Activated T-cell treated with anti-CD3 and anti-CD28 coated beads, Interleukin-2, amount 50 U/mL, for 72 hours (primary cell): ENCODE data around the gene SPACA7. TPM values are rescaled to one million over a fixed set of nuclear protein-coding genes. Genes with fewer than 3 reads are reported as not detected.
"Not testable (repeated sequence)": the region's sequence is repeated elsewhere in the genome, so short reads cannot be mapped to it uniquely, and the experiment has no call there.

Source experiments
- ATAC-seq, 2 donors: fragments of 150-1000 bp; cut with Tn5 transposase; replicated peaks in 1 of 2; 2 replicates each; pipeline ENCODE4 v1.10.0; 2021; ENCODE audit warnings: moderate library complexity in 2 of 2, mild to moderate bottlenecking in 1 of 2
- DNase-seq, 2 donors: peaks; one replicate each; pipeline ENCODE4 v3.0.0; 2021 to 2022; ENCODE audit warnings: mixed read lengths in 1 of 2
- H3K27ac Mint-ChIP-seq: one replicate; pipeline ENCODE4 v1.8.0; 2022; ENCODE audit warnings: mild to moderate bottlenecking, moderate library complexity, mixed read lengths
- H3K27me3 Mint-ChIP-seq: one replicate; pipeline ENCODE4 v1.8.0; 2022; ENCODE audit warnings: low read depth, mixed read lengths
- H3K36me3 Mint-ChIP-seq, 2 donors: one replicate each; pipeline ENCODE4 v1.8.0; 2022; ENCODE audit warnings: mixed read lengths in 2 of 2, mild to moderate bottlenecking in 1 of 2; ENCODE audit not compliant: insufficient read depth in 2 of 2
- H3K4me1 Mint-ChIP-seq: one replicate; pipeline ENCODE4 v1.8.0; 2022; ENCODE audit warnings: low read depth, mixed read lengths
- H3K4me3 Mint-ChIP-seq, 2 donors: one replicate each; pipeline ENCODE4 v1.8.0; 2022; ENCODE audit warnings: mild to moderate bottlenecking in 2 of 2, mixed read lengths in 2 of 2, moderate library complexity in 2 of 2
- H3K9me3 Mint-ChIP-seq, 2 donors: one replicate each; pipeline ENCODE4 v1.8.0; 2022; ENCODE audit warnings: mixed read lengths in 2 of 2
- total RNA-seq, 2 donors: library from RNA; stranded (reverse); gene quantifications; one replicate each; pipeline ENCODE4 v1.2.3, GENCODE V29; 2022

Gene SPACA7
- total RNA-seq, 2 donors from 2014 or later, result not detected

DNA sequence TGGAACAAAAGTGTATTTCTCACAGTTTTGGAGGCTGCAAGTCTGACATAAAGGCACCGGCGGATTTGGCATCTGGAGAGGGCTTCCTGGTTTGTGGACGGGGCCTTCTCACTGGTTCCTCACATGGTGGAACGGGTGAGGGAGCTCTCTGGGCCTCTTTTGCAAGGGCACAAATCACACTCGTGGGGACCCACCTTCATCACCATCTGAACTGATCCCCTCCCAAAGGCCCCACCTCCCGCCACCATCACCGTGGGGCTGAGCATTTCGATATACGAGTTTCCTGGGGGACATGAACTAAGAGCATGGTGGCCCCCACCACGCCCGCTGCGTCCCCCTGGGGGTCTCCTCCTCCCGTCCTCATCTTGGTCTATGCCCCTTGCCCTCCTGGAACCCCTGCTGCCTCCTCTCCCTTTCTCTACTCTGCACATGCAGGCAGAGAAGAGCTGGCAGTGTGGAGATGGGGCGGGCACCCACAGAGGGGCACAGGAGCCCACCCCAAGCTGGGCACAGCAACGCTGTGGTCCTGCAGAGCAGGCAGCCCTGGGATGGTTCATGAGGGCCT lies 20.8 kb upstream of the SPACA7 start:
- H3K36me3 Mint-ChIP-seq, result no peaks in the 10 kb centered on the region
- H3K4me1 Mint-ChIP-seq, result no peaks in the 10 kb centered on the region
- no peak overlapping the region for H3K27ac Mint-ChIP-seq
- no peak for ATAC-seq
- peaks cover 8 to 9% of the 10 kb centered on the region in 2 donors for H3K9me3 Mint-ChIP-seq
- no peak overlapping the region for H3K4me3 Mint-ChIP-seq
- no peaks in the 10 kb centered on the region for H3K27me3 Mint-ChIP-seq
- no peak for DNase-seq

DNA sequence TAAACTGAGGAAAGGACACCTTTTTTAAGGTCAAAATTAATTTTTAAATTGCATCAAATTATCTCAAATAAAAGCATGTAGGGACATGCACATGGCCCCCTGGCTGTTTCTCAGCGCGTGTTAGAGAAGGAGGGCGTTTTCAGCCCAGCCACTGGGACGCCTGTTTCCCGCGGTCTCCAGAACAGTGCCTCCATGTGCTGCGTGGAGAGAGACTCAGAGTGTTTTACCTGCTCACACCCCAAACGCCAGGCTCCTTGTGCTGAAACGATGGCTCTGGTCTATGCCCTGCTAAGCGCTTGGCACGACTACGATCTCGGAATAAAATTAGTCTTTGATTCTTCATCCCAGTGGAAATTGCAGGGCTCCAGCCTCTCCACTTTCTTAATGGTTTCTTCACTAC lies 20.0 kb upstream of the SPACA7 start:
- H3K9me3 Mint-ChIP-seq, result peaks cover 8 to 9% of the 10 kb centered on the region in 2 donors

DNA sequence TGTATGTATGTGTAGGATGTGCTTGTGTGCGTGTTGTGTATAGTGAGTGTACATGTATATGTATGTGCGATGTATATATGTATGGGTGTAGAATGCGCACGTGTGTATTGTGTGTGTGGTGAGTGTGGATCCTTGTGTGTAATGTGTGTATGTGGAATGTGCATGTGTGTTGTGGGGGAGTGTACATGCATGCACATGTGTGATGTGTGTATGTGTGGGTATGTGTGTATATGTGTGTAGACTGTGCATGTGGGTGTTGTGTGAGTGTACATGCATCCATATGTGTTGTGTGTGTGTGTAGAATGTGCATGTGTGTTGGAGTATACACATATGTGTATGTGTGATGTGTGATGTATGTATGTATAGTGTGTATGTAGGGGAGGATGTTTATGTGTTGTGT lies 18.0 kb upstream of the SPACA7 start:
- no peak for DNase-seq
- Mint-ChIP-seq H3K36me3 (no peaks in the 10 kb centered on the region), H3K4me1 (no peaks in the 10 kb centered on the region), H3K27me3 (peaks cover 3% of the 10 kb centered on the region), H3K27ac (no peak overlapping the region), H3K4me3 (no peak overlapping the region), H3K9me3 (peaks cover 9 to 11% of the 10 kb centered on the region in 2 donors)
- ATAC-seq, result no peak

More for the DNA sequence above, 20.0 kb upstream of the SPACA7 start:
- Mint-ChIP-seq H3K4me3 (no peak overlapping the region), H3K4me1 (no peaks in the 10 kb centered on the region), H3K27me3 (no peaks in the 10 kb centered on the region), H3K27ac (no peak overlapping the region), H3K36me3 (no peaks in the 10 kb centered on the region)
- no peak for ATAC-seq
- DNase-seq, result no peak

DNA sequence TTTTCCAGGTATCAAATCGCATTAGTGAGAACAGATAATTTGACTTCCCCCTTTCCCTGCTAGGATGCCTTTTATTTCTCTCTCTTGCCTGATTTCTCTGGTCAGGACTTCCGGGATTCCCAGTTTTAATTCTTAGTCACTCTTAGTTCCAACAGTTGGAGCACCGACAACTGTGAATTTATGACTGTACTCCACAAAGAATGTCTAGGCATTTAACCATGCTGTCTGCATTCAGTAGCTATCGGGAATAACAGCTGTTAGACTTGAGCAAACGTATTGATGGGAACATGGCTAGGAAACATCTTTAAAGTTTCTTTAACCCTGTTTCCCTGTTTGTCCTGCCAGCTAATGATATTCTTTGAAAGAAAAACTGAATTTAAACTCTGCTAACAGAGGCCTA lies 14.1 kb upstream of the SPACA7 start:
- Mint-ChIP-seq H3K9me3 (peaks cover 9 to 11% of the 10 kb centered on the region in 2 donors), H3K27me3 (peaks cover 12% of the 10 kb centered on the region), H3K4me3 (no peak overlapping the region), H3K36me3 (peaks cover 1% of the 10 kb centered on the region in 2 donors), H3K4me1 (no peaks in the 10 kb centered on the region), H3K27ac (no peak overlapping the region)
- no peak for DNase-seq
- ATAC-seq, result no peak

DNA sequence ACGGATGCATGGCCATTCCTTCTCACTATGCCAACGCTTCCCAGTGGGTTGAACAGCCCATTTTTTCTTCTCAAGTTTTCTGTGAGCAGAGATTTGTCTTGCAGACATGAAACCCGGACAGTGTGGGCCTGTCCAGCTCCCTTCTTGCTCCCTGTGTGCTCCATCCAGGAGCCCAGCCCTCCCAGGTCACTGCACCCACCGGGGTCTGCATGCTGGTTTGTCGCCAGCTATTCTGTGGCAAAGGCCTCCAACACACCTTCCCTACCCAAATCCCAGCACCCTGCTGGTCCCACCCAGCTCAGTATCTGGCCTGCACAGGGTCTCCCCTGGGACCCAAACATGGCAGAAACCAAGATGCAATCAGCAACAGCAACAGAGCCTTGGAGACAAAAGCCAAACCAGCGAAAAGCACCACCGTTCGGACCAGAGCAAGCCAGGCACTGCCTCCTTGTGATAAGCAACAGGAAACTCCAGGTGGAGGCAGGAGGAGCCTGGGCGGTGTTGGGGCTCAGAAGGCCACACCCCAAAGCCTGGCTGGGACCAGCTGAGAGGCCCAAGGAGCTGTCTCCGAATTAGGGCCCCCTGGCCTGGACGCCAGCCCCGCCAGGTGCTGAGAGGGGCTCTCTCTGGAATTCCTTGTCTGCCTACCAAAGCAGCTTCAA lies 12.2 kb upstream of the SPACA7 start:
- DNase-seq (no peak), ATAC-seq (no peak)
- peaks cover 12% of the 10 kb centered on the region for H3K27me3 Mint-ChIP-seq
- H3K27ac Mint-ChIP-seq, result no peak overlapping the region
- peaks cover 4 to 8% of the 10 kb centered on the region in 2 donors for H3K9me3 Mint-ChIP-seq
- no peak overlapping the region for H3K4me3 Mint-ChIP-seq
- no peaks in the 10 kb centered on the region for H3K4me1 Mint-ChIP-seq
- H3K36me3 Mint-ChIP-seq, result peaks cover 3 to 6% of the 10 kb centered on the region in 2 donors

DNA sequence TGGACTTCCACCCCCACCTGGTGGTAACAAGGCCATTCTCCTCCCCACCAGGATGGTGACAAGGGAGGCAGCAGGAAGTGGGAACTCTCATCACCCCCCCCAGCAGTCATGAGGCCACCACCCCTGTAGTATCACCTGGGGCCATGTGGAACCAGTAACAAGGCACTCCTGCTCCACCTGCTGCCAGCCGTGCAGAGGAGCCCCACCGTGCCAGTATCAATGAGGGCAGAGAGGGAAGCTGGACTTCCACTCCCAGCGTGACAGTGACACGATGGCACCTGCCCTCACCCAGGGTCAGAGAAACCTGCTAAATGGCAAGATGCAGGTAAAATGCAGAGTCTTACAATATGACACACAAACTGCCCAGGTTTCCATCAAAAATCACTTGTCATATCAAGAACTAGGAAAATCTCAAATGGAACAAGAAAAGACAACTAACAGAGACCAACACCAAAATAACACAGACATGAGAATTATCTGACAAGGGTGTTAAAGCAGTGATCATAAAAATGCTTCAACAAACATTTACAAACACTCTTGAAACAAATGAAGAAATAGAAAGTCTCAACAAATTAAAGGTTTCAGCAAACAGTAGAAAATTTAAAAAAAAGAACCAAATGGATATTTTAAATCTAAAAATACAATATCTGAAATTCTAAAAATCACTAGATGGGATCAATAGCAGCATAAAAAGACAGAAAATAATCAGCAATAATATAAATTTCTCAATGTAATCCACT lies 9.1 kb upstream of the SPACA7 start:
- Mint-ChIP-seq H3K27me3 (peaks cover 12% of the 10 kb centered on the region), H3K9me3 (peaks cover 4 to 6% of the 10 kb centered on the region in 2 donors), H3K27ac (no peak overlapping the region), H3K4me3 (no peak overlapping the region), H3K4me1 (no peaks in the 10 kb centered on the region), H3K36me3 (peaks cover 3 to 6% of the 10 kb centered on the region in 2 donors)
- ATAC-seq (no peak), DNase-seq (no peak)

DNA sequence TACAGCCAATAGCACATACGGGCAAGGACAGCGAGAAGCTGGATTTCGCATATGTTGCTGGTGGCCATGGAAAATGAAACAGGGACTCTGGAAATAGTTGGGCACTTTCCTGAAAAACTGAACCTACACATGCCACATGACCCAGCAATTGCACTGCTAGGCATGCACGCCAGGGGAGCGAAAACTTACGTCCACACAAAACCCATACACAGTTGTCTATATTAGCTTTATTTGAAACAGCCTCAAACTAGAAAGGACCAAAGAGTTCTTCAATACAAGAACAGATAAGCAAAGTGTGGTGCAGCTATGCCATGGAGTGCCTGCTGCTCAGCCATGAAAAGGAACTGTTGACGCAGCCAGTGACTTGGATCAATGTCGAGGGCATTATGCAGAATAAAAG lies 7.3 kb upstream of the SPACA7 start:
- H3K27ac Mint-ChIP-seq, result no peak overlapping the region
- no peaks in the 10 kb centered on the region for H3K4me1 Mint-ChIP-seq
- H3K9me3 Mint-ChIP-seq, result peaks cover 4 to 6% of the 10 kb centered on the region in 2 donors
- no peak overlapping the region for H3K4me3 Mint-ChIP-seq
- DNase-seq (no peak), ATAC-seq (no peak)
- H3K36me3 Mint-ChIP-seq, result peaks cover 3 to 6% of the 10 kb centered on the region in 2 donors
- peaks cover 2% of the 10 kb centered on the region for H3K27me3 Mint-ChIP-seq

DNA sequence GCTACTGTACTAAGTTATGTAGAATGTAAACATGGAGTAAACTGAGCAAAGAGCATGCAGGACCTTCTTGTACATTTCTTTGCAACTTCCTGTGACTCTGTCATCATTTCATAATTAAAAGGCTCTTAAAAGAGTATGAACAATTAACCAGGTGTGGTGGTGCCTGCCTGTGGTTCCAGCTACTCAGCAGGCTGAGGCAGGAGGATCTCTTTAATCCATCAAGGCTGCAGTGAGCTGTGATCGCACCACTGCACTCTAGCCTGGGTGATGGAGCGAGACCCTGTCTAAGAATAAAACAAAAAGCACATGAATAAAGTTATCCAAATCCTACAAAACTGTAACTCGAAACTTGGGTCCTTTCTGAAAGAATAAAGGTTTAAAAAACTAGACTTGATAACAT lies 5.8 kb upstream of the SPACA7 start:
- H3K9me3 Mint-ChIP-seq, result peaks cover 4 to 6% of the 10 kb centered on the region in 2 donors
- peaks cover 8% of the 10 kb centered on the region for H3K27me3 Mint-ChIP-seq
- H3K27ac Mint-ChIP-seq, result no peak overlapping the region
- DNase-seq, result no peak
- ATAC-seq, result no peak
- H3K4me1 Mint-ChIP-seq, result no peaks in the 10 kb centered on the region
- H3K4me3 Mint-ChIP-seq, result no peak overlapping the region
- H3K36me3 Mint-ChIP-seq, result peaks cover 3 to 6% of the 10 kb centered on the region in 2 donors

DNA sequence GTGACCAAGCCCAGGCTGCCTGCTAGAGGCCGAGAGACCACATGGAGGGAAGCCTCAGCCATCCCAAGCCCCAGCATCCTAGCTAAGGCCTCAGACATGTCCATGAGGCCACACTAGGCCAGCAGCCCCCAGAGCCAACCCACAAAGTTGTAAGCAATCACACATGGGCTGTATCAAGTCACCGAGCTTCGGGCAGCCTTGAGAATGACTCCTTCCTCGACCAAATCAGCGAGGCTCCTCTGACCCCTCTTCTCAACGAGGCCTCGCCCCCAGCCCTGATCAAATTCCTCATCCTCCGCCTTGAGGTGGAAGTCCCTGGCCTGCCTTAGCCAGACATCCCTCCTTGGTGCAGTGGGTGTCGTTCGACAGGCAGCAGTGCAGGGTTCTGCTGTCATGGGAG lies 1.9 kb upstream of the SPACA7 start:
- no peaks in the 10 kb centered on the region for H3K36me3 Mint-ChIP-seq
- no peak overlapping the region for H3K27ac Mint-ChIP-seq
- peaks cover 2% of the 10 kb centered on the region in 2 donors for H3K9me3 Mint-ChIP-seq
- DNase-seq (no peak), ATAC-seq (no peak)
- H3K4me1 Mint-ChIP-seq, result no peaks in the 10 kb centered on the region
- H3K4me3 Mint-ChIP-seq, result no peak overlapping the region
- H3K27me3 Mint-ChIP-seq, result peaks cover 10% of the 10 kb centered on the region

DNA sequence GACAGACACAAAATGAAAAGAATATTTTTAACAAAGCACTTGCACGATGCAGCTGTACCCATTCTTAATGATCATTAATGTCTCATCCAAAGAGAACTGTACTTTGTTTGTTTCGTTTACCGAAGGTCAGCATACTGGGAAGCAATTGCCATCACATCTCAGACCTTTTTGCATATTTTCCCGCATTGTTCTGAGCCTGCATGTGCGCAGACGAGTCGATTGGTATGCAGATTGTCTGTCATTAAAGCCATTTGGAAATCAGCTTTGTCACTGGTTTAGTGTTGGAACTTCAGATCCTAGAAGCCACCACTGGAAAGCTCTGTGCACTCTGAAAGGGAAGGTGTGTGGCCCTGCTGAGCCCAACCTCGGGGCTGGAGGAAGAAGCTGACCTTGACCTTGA lies 15.6 kb downstream of the SPACA7 start:
- Mint-ChIP-seq H3K36me3 (no peaks in the 10 kb centered on the region), H3K27me3 (peaks cover 8% of the 10 kb centered on the region), H3K27ac (no peak overlapping the region), H3K9me3 (no peaks in the 10 kb centered on the region), H3K4me3 (no peak overlapping the region), H3K4me1 (no peaks in the 10 kb centered on the region)
- DNase-seq (no peak), ATAC-seq (no peak)

DNA sequence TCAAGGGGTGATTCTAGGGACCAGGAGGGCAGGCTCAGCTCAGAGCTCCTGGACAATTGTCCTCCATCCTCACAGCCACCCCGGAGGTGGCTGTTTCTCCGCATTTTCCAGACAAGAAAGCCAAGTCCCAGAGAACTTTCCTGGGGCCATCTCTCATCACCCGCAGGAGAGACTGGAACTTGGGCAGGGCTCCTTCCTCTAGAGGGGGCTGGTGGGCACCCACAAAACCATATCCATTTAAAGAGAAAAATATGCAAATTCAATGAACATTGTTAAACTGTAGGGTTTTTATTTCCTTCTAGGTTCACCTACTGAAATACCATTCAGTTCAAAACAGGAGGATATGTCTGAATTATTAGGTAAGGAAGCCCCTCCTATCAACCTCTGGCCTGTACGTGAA lies 16.6 kb downstream of the SPACA7 start:
- no peak for DNase-seq
- no peak for ATAC-seq
- no peak overlapping the region for H3K4me3 Mint-ChIP-seq
- H3K36me3 Mint-ChIP-seq, result no peaks in the 10 kb centered on the region
- no peak overlapping the region for H3K27ac Mint-ChIP-seq
- H3K9me3 Mint-ChIP-seq, result no peaks in the 10 kb centered on the region
- H3K27me3 Mint-ChIP-seq, result peaks cover 8% of the 10 kb centered on the region
- no peaks in the 10 kb centered on the region for H3K4me1 Mint-ChIP-seq

DNA sequence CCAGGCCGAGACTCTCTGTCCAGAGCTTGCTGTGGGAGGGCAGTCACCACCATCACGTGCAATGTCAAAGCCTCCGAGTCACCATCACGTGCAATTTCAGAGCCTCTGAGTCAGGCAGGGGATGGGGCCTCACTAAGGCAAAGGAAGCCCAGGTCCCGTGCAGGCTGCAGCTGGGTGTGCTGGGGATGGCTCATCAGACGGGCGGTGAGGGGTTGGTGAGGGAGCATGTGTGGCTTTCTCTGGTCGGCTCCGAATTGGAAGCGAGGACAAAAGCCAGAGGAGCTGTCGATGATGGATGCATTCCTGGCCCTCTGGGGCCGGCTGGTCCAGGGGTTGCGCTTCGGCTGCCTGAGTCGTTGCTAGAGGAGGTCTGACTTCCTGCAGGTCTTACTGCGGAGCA lies 18.9 kb downstream of the SPACA7 start:
- not testable (repeated sequence) for H3K9me3 Mint-ChIP-seq, H3K36me3 Mint-ChIP-seq, H3K4me3 Mint-ChIP-seq, DNase-seq, H3K4me1 Mint-ChIP-seq, H3K27ac Mint-ChIP-seq, H3K27me3 Mint-ChIP-seq
- ATAC-seq, result peak; percentile 54 to 58

DNA sequence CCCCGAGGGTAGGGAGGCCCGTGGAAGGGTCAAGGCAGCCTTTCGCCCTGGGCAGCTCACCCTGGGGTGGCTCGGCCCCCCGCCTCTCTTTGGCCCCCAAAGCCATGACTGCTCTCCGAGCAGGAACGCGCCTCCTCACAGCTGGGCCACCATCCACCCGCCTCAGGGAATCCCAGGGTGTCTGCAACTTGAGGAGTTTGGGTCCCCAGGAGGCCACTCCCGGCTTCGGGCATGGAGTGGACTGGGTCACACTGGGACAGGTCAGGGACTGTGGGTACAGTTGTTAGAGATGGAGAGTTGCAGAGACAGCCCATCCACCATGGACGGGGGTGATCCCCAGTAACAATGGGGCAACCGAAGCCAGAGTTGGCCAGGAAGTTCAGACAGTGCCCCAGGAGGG lies 19.8 kb downstream of the SPACA7 start:
- not testable (repeated sequence) for H3K27ac Mint-ChIP-seq, DNase-seq, H3K27me3 Mint-ChIP-seq, H3K9me3 Mint-ChIP-seq, ATAC-seq, H3K4me1 Mint-ChIP-seq, H3K36me3 Mint-ChIP-seq, H3K4me3 Mint-ChIP-seq
